GM10266 (cell line): ENCODE data around the gene GARIN6.
"Not testable (repeated sequence)": the region's sequence is repeated elsewhere in the genome, so short reads cannot be mapped to it uniquely, and the experiment has no call there.

Experiments
- DNase-seq: peaks from one replicate; pipeline ENCODE4 v3.0.0; 2012; ENCODE audit errors: extremely low spot score
- CTCF ChIP-seq: IDR thresholded peaks from 2 replicates; pipeline ENCODE4 v1.5.1; 2012; ENCODE audit warnings: mild to moderate bottlenecking, low read depth; ENCODE audit not compliant: control insufficient read depth, insufficient read depth; ENCODE audit errors: missing control alignments

GARIN6 gene

GRCh38 chr12:99619389-99620158 lies 28.0 kb upstream of the GARIN6 start:
- peak; percentile 13 for DNase-seq
- TF ChIP-seq CTCF, result peak; percentile 81

- no peak for TF ChIP-seq CTCF
- no peak for DNase-seq
Observed at GRCh38 chr12:99620159-99620479, 27.4 kb upstream of the GARIN6 start.

- not testable (repeated sequence) for DNase-seq
Observed at GRCh38 chr12:99624591-99624990, 23.0 kb upstream of the GARIN6 start.

GRCh38 chr12:99627459-99627858 lies 20.1 kb upstream of the GARIN6 start:
- DNase-seq, result no peak
- TF ChIP-seq CTCF, result no peak

- no peak for DNase-seq
- TF ChIP-seq CTCF, result no peak
Observed at GRCh38 chr12:99644629-99645028, 2.9 kb upstream of the GARIN6 start.

- no peak for TF ChIP-seq CTCF
- DNase-seq, result no peak
Observed at GRCh38 chr12:99648183-99648582, 630 bp downstream of the GARIN6 start.

GRCh38 chr12:99649551-99649950 lies 2.0 kb downstream of the GARIN6 start:
- DNase-seq, result no peak
- no peak for TF ChIP-seq CTCF
